Muscle of leg (tissue), 11 donors: ENCODE results near the gene GRIP1. TPM values are rescaled to one million over a fixed set of nuclear protein-coding genes. Genes with fewer than 3 reads are reported as not detected.
"Not testable (repeated sequence)": the region's sequence is repeated elsewhere in the genome, so short reads cannot be mapped to it uniquely, and the experiment has no call there.

Experiments used
- DNase-seq: peaks from one replicate; pipeline ENCODE4 v3.0.0; 2013
- H3K27ac ChIP-seq: one replicate; pipeline ENCODE4 v1.5.1; 2013; ENCODE audit warnings: mild to moderate bottlenecking, low read length, control low read depth
- H3K27me3 ChIP-seq: one replicate; pipeline ENCODE4 v1.6.1; 2013; ENCODE audit warnings: low read length; ENCODE audit not compliant: control insufficient read depth, insufficient read depth
- H3K36me3 ChIP-seq: one replicate; pipeline ENCODE4 v1.6.1; 2013; ENCODE audit warnings: low read length; ENCODE audit not compliant: control insufficient read depth, insufficient read depth
- H3K4me1 ChIP-seq: one replicate; pipeline ENCODE4 v1.6.1; 2013; ENCODE audit warnings: low read length; ENCODE audit not compliant: control insufficient read depth, insufficient read depth
- H3K4me3 ChIP-seq: one replicate; pipeline ENCODE4 v1.5.1; 2013; ENCODE audit warnings: low read length, control low read depth
- H3K9me3 ChIP-seq: replicated peaks from 2 replicates; pipeline ENCODE4 v1.6.1; 2013; ENCODE audit warnings: low read depth, low read length; ENCODE audit not compliant: control insufficient read depth
- WGBS: methylation state at CpG from one replicate; pipeline ENCODE4 v1.1.5; 2013; ENCODE audit warnings: missing lambda C conversion rate; ENCODE audit not compliant: insufficient coverage; 5-methylcytosine and 5-hydroxymethylcytosine counted together
- polyA plus RNA-seq, 8 donors: library from polyadenylated mRNA; unstranded; fragments of 120-200 nt; gene quantifications; one replicate each; pipeline versions ENCODE4 v1.2.1 to v1.2.3, GENCODE V29; 2013; ENCODE audit warnings: inconsistent platforms in 1 of 8, low replicate concordance in 1 of 8; ENCODE audit not compliant: insufficient read length in 8 of 8, insufficient read depth in 1 of 8
- total RNA-seq: library from RNA; stranded (reverse); fragments of 120-200 nt; gene quantifications from one replicate; pipeline ENCODE4 v1.2.4, GENCODE V29; 2013

GRIP1 gene
- total and polyA plus RNA-seq, 9 donors = 0.59 to 3.8 (median 1.2) TPM

DNA sequence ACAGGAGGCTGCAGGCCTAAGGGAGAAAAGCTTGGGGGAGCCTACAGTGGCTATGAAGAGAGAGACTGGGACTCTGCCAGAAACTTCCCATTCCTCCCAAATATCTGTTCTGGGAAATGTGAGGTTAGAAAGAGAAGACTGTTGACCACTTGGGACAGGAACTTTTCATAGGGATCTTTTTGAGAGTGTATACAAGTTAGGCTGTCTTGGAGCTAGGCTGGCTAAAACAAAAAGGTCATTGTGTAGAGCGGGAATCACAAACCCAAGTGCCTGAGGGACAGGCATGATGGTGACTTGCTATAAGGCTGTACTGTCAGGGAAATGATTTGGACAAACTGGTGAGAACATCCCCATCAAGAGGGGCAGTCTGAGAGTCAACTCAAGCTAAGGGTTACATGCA, 175.1 kb downstream of the GRIP1 start:
- H3K36me3 ChIP-seq = no peaks in the 10 kb centered on the region
- no peak overlapping the region for H3K27ac ChIP-seq
- H3K4me1 ChIP-seq = no peaks in the 10 kb centered on the region
- WGBS = 100% methylated on average over 1 of the region's 1 CpG
- H3K9me3 ChIP-seq = peaks cover 2% of the 10 kb centered on the region
- H3K4me3 ChIP-seq = no peak overlapping the region
- no peaks in the 10 kb centered on the region for H3K27me3 ChIP-seq
- DNase-seq = no peak

DNA sequence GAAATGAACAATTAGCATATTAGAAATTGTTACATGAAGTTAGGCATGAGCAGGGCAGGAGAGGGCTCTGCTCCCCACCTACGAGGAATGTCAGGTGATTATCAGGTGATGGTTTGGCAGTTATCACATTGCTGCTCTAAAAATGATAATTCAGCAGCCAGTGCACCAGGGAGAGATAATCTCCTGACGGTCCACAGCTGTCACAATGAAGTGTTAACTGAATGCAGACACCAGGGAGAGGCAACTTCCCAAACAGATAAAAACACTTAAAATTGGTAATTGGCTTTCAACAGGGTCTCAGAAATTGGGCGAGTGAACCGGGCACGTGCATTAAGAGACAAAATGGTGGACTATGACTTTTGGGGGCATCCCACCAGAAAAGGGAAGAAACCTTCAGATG, 176.0 kb downstream of the GRIP1 start:
- no peak for DNase-seq
- Histone ChIP-seq H3K36me3 (no peaks in the 10 kb centered on the region), H3K27ac (no peak overlapping the region), H3K4me1 (no peaks in the 10 kb centered on the region), H3K27me3 (no peaks in the 10 kb centered on the region), H3K9me3 (peaks cover 2% of the 10 kb centered on the region), H3K4me3 (no peak overlapping the region)
- 50% methylated on average over 2 of the region's 5 CpGs for WGBS

DNA sequence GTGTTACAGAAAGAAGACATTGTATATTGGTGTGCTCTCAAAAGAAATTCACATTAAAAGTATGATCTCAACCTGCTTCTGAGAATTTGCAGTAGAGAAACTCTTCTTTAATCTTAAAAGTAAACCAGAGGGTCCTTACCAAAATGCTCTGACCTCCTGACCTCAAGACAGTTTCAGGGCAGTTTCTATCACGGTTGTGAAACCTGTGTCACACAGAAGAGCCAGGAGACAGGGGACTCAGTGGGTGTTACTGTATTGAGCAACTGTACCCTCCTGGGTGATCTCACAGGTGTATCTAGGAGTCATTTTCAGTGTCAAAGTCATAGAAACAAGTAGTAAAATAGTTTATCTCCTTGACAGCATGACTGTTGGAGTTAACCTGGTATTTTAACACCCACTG, 178.0 kb downstream of the GRIP1 start:
- no peak overlapping the region for H3K4me3 ChIP-seq
- no peaks in the 10 kb centered on the region for H3K36me3 ChIP-seq
- WGBS = no CpG with 5 or more reads among the region's 1 CpG
- no peaks in the 10 kb centered on the region for H3K9me3 ChIP-seq
- no peaks in the 10 kb centered on the region for H3K4me1 ChIP-seq
- no peaks in the 10 kb centered on the region for H3K27me3 ChIP-seq
- no peak overlapping the region for H3K27ac ChIP-seq
- no peak for DNase-seq

DNA sequence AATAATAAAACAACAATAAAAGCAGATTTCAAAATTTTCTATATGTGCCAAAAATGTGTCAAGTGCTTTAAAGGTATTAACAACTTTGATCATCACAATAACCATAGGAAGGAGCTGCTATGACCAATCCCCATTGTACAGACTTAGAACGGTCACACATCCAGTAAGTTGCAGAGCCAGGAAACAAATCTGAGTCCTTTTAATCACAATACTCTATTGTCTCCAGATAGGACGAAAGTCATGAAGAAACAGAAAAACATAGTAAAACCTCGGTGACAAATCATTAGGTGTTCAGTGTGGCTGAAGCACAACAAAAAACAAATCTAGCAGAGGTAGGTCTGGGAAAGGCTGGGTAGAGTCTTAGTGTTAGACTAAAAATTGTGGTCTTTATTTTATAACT, 178.8 kb downstream of the GRIP1 start:
- WGBS = 80% methylated on average over 1 of the region's 3 CpGs

DNA sequence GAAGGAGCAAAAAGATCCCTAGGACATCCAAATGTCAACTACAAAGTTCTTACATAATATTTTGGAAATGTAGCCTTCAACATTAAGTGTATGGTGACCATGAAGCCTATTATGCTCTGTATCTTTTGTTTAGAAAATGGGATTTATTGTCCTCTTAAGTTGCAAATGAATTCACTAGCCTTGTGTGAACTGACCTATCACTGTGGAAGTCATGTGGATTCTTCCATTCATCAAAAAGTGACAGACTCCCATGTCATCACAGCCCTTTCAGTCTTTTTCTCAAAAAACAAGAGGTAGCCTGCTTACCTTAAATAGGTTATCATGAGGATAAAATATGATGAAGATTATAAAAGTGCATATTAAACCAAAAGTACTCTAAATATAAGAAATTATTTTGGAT, 179.9 kb downstream of the GRIP1 start:
- H3K27me3 ChIP-seq = peaks cover 3% of the 10 kb centered on the region
- no peak overlapping the region for H3K27ac ChIP-seq
- no peaks in the 10 kb centered on the region for H3K4me1 ChIP-seq
- no peak for DNase-seq
- no peaks in the 10 kb centered on the region for H3K9me3 ChIP-seq
- no peak overlapping the region for H3K4me3 ChIP-seq
- H3K36me3 ChIP-seq = no peaks in the 10 kb centered on the region

More for the DNA sequence above, 178.8 kb downstream of the GRIP1 start:
- H3K27ac ChIP-seq = no peak overlapping the region
- no peaks in the 10 kb centered on the region for H3K4me1 ChIP-seq
- no peaks in the 10 kb centered on the region for H3K36me3 ChIP-seq
- no peak for DNase-seq
- H3K9me3 ChIP-seq = no peaks in the 10 kb centered on the region
- peaks cover 3% of the 10 kb centered on the region for H3K27me3 ChIP-seq
- H3K4me3 ChIP-seq = no peak overlapping the region

DNA sequence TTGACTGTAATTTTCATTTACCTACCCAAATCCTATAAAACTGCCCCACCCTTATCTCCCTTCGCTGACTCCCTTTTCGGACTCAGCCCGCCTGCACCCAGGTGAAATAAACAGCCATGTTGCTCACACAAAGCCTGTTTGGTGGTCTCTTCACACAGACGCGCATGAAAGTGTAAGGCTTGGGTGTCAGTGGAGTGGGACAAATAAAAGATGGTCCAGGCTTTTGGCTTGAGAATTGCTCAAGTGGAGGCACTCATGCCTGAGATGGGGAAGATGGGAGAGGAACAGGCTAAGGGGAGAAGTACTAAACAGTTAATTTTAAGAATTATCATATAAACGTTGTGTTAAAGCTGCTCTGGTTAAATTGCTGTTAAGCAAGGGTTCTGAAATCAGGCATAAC, 180.8 kb downstream of the GRIP1 start:
- not testable (repeated sequence) for H3K27me3 ChIP-seq, H3K4me1 ChIP-seq, H3K27ac ChIP-seq, DNase-seq, H3K4me3 ChIP-seq, H3K36me3 ChIP-seq, H3K9me3 ChIP-seq
- WGBS = 70% methylated on average over 2 of the region's 6 CpGs

DNA sequence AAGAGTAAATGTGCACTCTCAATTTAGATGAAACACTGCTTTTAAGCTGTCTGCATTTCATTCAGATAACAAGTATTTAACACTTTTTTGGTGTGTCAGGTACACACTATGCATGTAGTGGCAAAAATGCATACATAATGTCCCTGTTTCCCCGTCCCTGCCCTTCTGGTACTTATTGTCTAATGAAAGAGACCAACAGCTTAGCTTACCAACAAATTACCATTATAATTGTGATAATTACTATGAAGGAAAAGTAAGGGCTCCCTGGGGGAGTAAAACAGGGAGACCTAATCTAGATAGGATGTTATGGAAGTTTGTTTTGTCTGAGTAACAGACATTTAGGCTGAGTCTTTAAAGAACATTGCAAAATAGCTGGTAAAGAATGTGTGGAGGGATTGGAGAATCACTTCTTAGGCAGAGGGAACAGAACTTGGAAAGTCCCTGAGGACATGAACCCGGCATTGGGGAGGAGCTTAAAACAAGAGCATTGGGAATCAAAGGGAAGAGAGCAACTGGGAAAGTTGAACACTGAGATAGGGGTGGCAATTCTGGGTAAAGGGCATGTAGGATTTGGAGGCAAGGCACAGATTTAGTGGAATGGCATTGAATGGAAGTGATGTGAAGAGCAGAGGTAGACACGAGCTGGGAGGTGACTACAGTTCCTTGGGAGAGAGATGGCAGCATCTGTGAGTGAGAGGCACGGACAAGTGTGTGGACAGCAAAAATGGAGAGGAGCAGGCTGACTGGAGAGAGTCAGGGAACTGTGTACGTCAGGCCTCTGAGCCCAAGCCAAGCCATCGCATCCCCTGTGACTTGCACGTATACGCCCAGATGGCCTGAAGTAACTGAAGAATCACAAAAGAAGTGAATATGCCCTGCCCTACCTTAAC, 181.6 kb downstream of the GRIP1 start:
- H3K27ac ChIP-seq = no peak overlapping the region
- peaks cover 3% of the 10 kb centered on the region for H3K27me3 ChIP-seq
- H3K4me3 ChIP-seq = no peak overlapping the region
- DNase-seq = no peak
- 73% methylated on average over 3 of the region's 8 CpGs for WGBS
- H3K9me3 ChIP-seq = no peaks in the 10 kb centered on the region
- H3K36me3 ChIP-seq = no peaks in the 10 kb centered on the region
- no peaks in the 10 kb centered on the region for H3K4me1 ChIP-seq

DNA sequence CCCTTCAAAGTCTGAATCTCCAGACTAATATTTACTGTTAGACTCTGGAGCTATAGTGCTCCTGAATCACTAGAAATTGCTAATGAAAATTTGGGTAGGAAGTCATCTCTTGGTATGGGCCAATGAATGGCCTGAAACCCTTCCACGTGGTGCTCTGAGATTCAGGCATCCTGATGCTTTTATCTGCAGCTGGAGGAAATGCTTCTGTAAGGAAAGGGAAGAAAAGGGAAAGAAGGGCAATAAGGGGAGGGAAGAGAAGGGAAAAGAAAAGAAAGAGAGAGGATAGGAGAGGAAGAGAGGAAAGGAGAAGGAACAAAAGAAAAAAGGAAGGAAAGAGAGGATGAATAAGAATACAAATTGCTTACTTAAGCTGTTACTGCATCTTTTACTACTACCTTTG, 182.3 kb downstream of the GRIP1 start:
- 23% methylated on average over 1 of the region's 1 CpG for WGBS

DNA sequence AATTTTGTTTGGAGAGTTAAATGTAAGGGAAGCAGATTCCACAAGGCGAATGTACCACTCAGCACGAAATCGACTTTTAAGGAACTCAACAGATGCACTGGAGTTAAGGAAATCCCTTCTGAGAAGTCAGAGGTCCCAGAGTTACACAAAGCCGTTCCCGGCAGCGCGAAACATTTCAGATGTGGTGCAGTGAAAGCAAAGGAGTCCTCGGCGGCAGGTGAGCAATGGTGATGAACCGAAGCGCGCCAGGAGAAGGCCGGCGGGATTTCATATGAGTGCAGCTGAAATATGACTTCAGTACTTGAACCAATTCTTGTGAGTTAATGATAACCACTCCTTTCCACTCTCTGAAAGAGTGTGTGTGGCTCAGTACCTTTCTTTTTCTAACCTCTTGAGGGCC, 183.2 kb downstream of the GRIP1 start:
- no peak overlapping the region for H3K27ac ChIP-seq
- no peaks in the 10 kb centered on the region for H3K36me3 ChIP-seq
- peaks cover 3% of the 10 kb centered on the region for H3K27me3 ChIP-seq
- DNase-seq = peak; percentile 3
- no peaks in the 10 kb centered on the region for H3K9me3 ChIP-seq
- no peaks in the 10 kb centered on the region for H3K4me1 ChIP-seq
- H3K4me3 ChIP-seq = no peak overlapping the region
- 36% methylated on average over 9 of the region's 14 CpGs for WGBS

More for the DNA sequence above, 182.3 kb downstream of the GRIP1 start:
- DNase-seq = no peak
- H3K27ac ChIP-seq = no peak overlapping the region
- H3K4me1 ChIP-seq = no peaks in the 10 kb centered on the region
- peaks cover 3% of the 10 kb centered on the region for H3K27me3 ChIP-seq
- no peaks in the 10 kb centered on the region for H3K9me3 ChIP-seq
- no peak overlapping the region for H3K4me3 ChIP-seq
- H3K36me3 ChIP-seq = no peaks in the 10 kb centered on the region

DNA sequence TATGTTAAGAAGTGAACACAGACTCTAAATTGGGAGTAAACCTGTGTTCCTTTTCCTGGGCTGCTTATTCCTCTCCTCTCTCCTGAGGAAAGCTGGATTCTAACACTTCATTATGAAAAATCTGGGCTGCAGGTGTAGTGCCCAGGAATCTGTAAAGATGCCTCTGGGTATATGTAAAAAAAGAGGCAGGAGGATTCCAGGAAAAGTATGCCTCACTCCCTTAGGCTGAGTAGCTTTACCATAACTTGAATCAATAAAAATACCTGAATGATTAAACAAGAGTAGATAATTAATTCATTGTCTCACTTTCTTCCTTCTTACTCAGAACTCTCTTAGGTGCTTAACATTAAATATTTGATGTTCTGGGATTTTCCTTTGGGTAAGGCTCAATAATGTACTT, 185.1 kb downstream of the GRIP1 start:
- no peaks in the 10 kb centered on the region for H3K36me3 ChIP-seq
- DNase-seq = no peak
- no peak overlapping the region for H3K4me3 ChIP-seq
- peaks cover 3% of the 10 kb centered on the region for H3K27me3 ChIP-seq
- H3K9me3 ChIP-seq = no peaks in the 10 kb centered on the region
- H3K4me1 ChIP-seq = no peaks in the 10 kb centered on the region
- no peak overlapping the region for H3K27ac ChIP-seq

DNA sequence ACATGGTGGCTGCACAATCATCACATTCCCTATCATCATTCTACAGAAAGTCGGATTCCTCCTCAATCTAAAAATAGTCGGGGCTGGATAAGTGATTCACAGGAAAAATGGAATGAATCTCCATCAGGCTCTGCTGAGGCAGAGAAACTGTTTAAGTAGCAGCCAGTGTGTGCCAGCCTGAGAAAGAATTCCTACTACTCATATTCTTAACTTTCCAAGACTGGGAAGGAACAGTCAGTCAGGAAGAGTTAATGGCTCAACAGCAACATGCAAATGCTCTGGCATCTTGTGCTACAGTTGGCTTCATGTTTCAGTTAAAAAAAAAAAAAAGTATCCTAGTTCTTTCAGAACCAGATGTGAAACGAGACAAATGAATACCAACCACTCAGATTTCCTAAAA, 187.0 kb downstream of the GRIP1 start:
- peak; percentile 62 for DNase-seq
- Histone ChIP-seq H3K27me3 (peaks cover 3% of the 10 kb centered on the region), H3K4me3 (no peak overlapping the region), H3K9me3 (no peaks in the 10 kb centered on the region), H3K4me1 (no peaks in the 10 kb centered on the region), H3K27ac (no peak overlapping the region), H3K36me3 (no peaks in the 10 kb centered on the region)
- WGBS = no CpG with 5 or more reads among the region's 3 CpGs
